Activated naive CD4-positive, alpha-beta T cell treated with anti-CD3 and anti-CD28 coated beads, Interleukin-2, amount 50 U/mL, for 16 hours (primary cell): ENCODE data around the gene CHMP4B.

ENCODE experiments used
- DNase-seq: peaks from one replicate; pipeline ENCODE4 v3.0.0-alpha.2; 2020

The CHMP4B gene

GRCh38 chr20:33810885-33811775 lies at the start of gene CHMP4B:
CHMP4B (plus strand) TSS chr20:33811348; CDS start chr20:33811469, 121 bp downstream.
- DNase-seq: peak; percentile 98

- DNase-seq: no peak
These were observed 49.4 kb upstream of the CHMP4B start for GRCh38 chr20:33761698-33762250.

- no peak for DNase-seq
These were observed 46.0 kb upstream of the CHMP4B start for GRCh38 chr20:33765099-33765498.

- DNase-seq: no peak
These were observed 45.6 kb upstream of the CHMP4B start for GRCh38 chr20:33765592-33765991.

GRCh38 chr20:33766686-33767085 lies 44.5 kb upstream of the CHMP4B start:
- DNase-seq: no peak

- DNase-seq: no peak
These were observed 43.4 kb upstream of the CHMP4B start for GRCh38 chr20:33767777-33768138.

- DNase-seq: no peak
These were observed 42.1 kb upstream of the CHMP4B start for GRCh38 chr20:33769043-33769442.

GRCh38 chr20:33770005-33770404 lies 41.1 kb upstream of the CHMP4B start:
- no peak for DNase-seq

- no peak for DNase-seq
These were observed 39.2 kb upstream of the CHMP4B start for GRCh38 chr20:33771938-33772337.

GRCh38 chr20:33772439-33772838 lies 38.7 kb upstream of the CHMP4B start:
- DNase-seq: no peak

- DNase-seq: no peak
These were observed 37.6 kb upstream of the CHMP4B start for GRCh38 chr20:33773412-33774089.

- DNase-seq: no peak
These were observed 33.3 kb upstream of the CHMP4B start for GRCh38 chr20:33777816-33778215.

GRCh38 chr20:33781133-33781532 lies 30.0 kb upstream of the CHMP4B start:
- no peak for DNase-seq

GRCh38 chr20:33781945-33782344 lies 29.2 kb upstream of the CHMP4B start:
- DNase-seq: no peak

GRCh38 chr20:33783256-33783655 lies 27.9 kb upstream of the CHMP4B start:
- no peak for DNase-seq

- no peak for DNase-seq
These were observed 27.3 kb upstream of the CHMP4B start for GRCh38 chr20:33783818-33784217.

- no peak for DNase-seq
These were observed 26.9 kb upstream of the CHMP4B start for GRCh38 chr20:33784225-33784624.

- no peak for DNase-seq
These were observed 25.6 kb upstream of the CHMP4B start for GRCh38 chr20:33785503-33785902.

- no peak for DNase-seq
These were observed 23.8 kb upstream of the CHMP4B start for GRCh38 chr20:33787253-33787891.

- no peak for DNase-seq
These were observed 22.6 kb upstream of the CHMP4B start for GRCh38 chr20:33788351-33789049.

- DNase-seq: no peak
These were observed 21.9 kb upstream of the CHMP4B start for GRCh38 chr20:33789109-33789857.

GRCh38 chr20:33789858-33790182 lies 21.3 kb upstream of the CHMP4B start:
- DNase-seq: no peak
